SU-DHL-6 (cell line): Measurements from ENCODE around the gene DLG2.

Experiments
- EZH2phosphoT487 ChIP-seq: fragments of 200-600 bp; sonication (generic), shearing (Covaris generic); conservative IDR thresholded peaks from 2 replicates; pipeline ENCODE4 v1.6.1; 2018; ENCODE audit warnings: mild to moderate bottlenecking, antibody characterized with exemption, low read length, moderate library complexity, mixed read lengths
- TF ChIP-seq, protein P1 (sequence below): fragments of 200-600 bp; sonication (generic); IDR thresholded peaks from one replicate; pipeline ENCODE4 v1.5.1; 2017; ENCODE audit warnings: antibody characterized with exemption, mild to moderate bottlenecking, low read length, moderate library complexity; ENCODE audit not compliant: insufficient read depth, poor library complexity, severe bottlenecking

DNA sequence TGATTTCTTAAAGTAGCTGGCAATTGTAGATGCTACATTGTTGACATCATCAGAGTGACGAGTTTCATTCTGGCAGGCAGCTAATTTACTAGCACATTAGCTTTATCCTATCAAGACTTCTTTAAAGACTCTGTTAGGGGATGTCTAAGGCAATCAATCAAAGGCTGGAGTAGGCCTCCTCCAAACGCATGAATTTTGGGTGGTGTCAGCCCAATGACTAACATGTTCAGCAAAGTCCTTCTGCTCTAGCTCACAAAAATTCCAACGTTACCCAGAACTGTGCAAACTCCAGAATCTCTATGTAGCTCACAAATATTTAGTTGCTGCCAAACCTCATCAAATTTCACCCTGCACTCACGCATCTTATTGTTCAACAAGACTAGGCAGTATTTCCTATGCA, 395.6 kb downstream of the DLG2 start:
- TF ChIP-seq, protein P1, sequence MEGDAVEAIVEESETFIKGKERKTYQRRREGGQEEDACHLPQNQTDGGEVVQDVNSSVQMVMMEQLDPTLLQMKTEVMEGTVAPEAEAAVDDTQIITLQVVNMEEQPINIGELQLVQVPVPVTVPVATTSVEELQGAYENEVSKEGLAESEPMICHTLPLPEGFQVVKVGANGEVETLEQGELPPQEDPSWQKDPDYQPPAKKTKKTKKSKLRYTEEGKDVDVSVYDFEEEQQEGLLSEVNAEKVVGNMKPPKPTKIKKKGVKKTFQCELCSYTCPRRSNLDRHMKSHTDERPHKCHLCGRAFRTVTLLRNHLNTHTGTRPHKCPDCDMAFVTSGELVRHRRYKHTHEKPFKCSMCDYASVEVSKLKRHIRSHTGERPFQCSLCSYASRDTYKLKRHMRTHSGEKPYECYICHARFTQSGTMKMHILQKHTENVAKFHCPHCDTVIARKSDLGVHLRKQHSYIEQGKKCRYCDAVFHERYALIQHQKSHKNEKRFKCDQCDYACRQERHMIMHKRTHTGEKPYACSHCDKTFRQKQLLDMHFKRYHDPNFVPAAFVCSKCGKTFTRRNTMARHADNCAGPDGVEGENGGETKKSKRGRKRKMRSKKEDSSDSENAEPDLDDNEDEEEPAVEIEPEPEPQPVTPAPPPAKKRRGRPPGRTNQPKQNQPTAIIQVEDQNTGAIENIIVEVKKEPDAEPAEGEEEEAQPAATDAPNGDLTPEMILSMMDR: no peak
- no peak for TF ChIP-seq EZH2phosphoT487
